HG02870 (cell line): ENCODE results near the gene MED12L.
A peak's percentile ranks its signal among the peaks of the same experiment; 100 is the strongest.

Experiments
- ATAC-seq: cut with Tn5 transposase; IDR thresholded peaks from one replicate; pipeline ENCODE4 v1.9.1; 2021; ENCODE audit warnings: mild to moderate bottlenecking, moderate library complexity; ENCODE audit not compliant: unreplicated experiment

MED12L gene

GRCh38 chr3:151086484-151087456 is 1.3 kb downstream of the MED12L start:
- ATAC-seq, result peak; percentile 69

- ATAC-seq, result no peak
Observed at GRCh38 chr3:151087648-151088047, 2.2 kb downstream of the MED12L start.

GRCh38 chr3:151091685-151092345 is 6.4 kb downstream of the MED12L start:
- ATAC-seq, result no peak

- no peak for ATAC-seq
Observed at GRCh38 chr3:151093148-151093547, 7.7 kb downstream of the MED12L start.

GRCh38 chr3:151093905-151094304 is 8.4 kb downstream of the MED12L start:
- peak; percentile 82 for ATAC-seq

- ATAC-seq, result no peak
Observed at GRCh38 chr3:151096716-151097115, 11.3 kb downstream of the MED12L start.

GRCh38 chr3:151100076-151100475 is 14.6 kb downstream of the MED12L start:
- no peak for ATAC-seq

- ATAC-seq, result no peak
Observed at GRCh38 chr3:151101270-151101969, 16.0 kb downstream of the MED12L start.

- no peak for ATAC-seq
Observed at GRCh38 chr3:151106311-151106710, 20.8 kb downstream of the MED12L start.

GRCh38 chr3:151107177-151107576 is 21.7 kb downstream of the MED12L start:
- no peak for ATAC-seq

- no peak for ATAC-seq
Observed at GRCh38 chr3:151107701-151108100, 22.2 kb downstream of the MED12L start.

- ATAC-seq, result no peak
Observed at GRCh38 chr3:151109286-151109800, 23.9 kb downstream of the MED12L start.

GRCh38 chr3:151112731-151113130 is 27.3 kb downstream of the MED12L start:
- ATAC-seq, result no peak

- ATAC-seq, result no peak
Observed at GRCh38 chr3:151113343-151113742, 27.9 kb downstream of the MED12L start.

GRCh38 chr3:151117047-151117446 is 31.6 kb downstream of the MED12L start:
- no peak for ATAC-seq

- no peak for ATAC-seq
Observed at GRCh38 chr3:151119188-151119587, 33.7 kb downstream of the MED12L start.

GRCh38 chr3:151120409-151120808 is 34.9 kb downstream of the MED12L start:
- ATAC-seq, result no peak

- ATAC-seq, result no peak
Observed at GRCh38 chr3:151121016-151121415, 35.6 kb downstream of the MED12L start.

GRCh38 chr3:151123827-151124226 is 38.4 kb downstream of the MED12L start:
- no peak for ATAC-seq

- ATAC-seq, result no peak
Observed at GRCh38 chr3:151124476-151124875, 39.0 kb downstream of the MED12L start.

GRCh38 chr3:151130428-151130827 is 45.0 kb downstream of the MED12L start:
- ATAC-seq, result no peak
